Neural progenitor cell (in vitro differentiated cells): Measurements from ENCODE around the gene PLXNA4. TPM values are rescaled to one million over a fixed set of nuclear protein-coding genes. Genes with fewer than 3 reads are reported as not detected.

Experiments
- DNase-seq: peaks from one replicate; pipeline ENCODE4 v3.0.0-alpha.2; 2016; ENCODE audit warnings: low spot score
- H2AFZ ChIP-seq: fragments of 200-600 bp; sonication (generic); replicated peaks from 2 replicates; pipeline ENCODE4 v1.6.1; 2016; ENCODE audit warnings: antibody characterized with exemption
- H3F3A ChIP-seq: fragments of 200-600 bp; sonication (generic); 2 replicates; pipeline ENCODE4 v1.6.1; 2016; ENCODE audit warnings: antibody characterized with exemption, low read depth
- H3K27ac ChIP-seq: fragments of 200-600 bp; sonication (generic); 2 replicates; pipeline ENCODE4 v1.5.1; 2016; ENCODE audit warnings: mild to moderate bottlenecking
- H3K27me3 ChIP-seq: fragments of 200-600 bp; sonication (generic); 2 replicates; pipeline ENCODE4 v1.6.1; 2016; ENCODE audit warnings: mild to moderate bottlenecking, moderate library complexity
- H3K36me3 ChIP-seq: fragments of 200-600 bp; sonication (generic); 2 replicates; pipeline ENCODE4 v1.5.1; 2016
- H3K4me1 ChIP-seq: fragments of 200-600 bp; sonication (generic); 2 replicates; pipeline ENCODE4 v1.6.1; 2016; ENCODE audit warnings: mixed run types
- H3K4me2 ChIP-seq: fragments of 200-600 bp; sonication (generic); 2 replicates; pipeline ENCODE4 v1.6.1; 2016
- H3K4me3 ChIP-seq: fragments of 200-600 bp; sonication (generic); 2 replicates; pipeline ENCODE4 v1.5.1; 2016
- H3K79me2 ChIP-seq: fragments of 200-600 bp; sonication (generic); 2 replicates; pipeline ENCODE4 v1.6.1; 2016; ENCODE audit warnings: low read depth
- H3K9ac ChIP-seq: fragments of 200-600 bp; sonication (generic); 2 replicates; pipeline ENCODE4 v1.6.1; 2016
- H3K9me3 ChIP-seq: fragments of 200-600 bp; sonication (generic); 2 replicates; pipeline ENCODE4 v1.5.1; 2016; ENCODE audit warnings: low read depth
- H4K20me1 ChIP-seq: fragments of 200-600 bp; sonication (generic); 2 replicates; pipeline ENCODE4 v1.6.1; 2016; ENCODE audit warnings: low read depth
- H3K27ac Mint-ChIP-seq: 3 replicates; pipeline ENCODE4 v1.8.0; 2021; ENCODE audit warnings: mixed read lengths
- H3K27me3 Mint-ChIP-seq: 2 replicates; pipeline ENCODE4 v1.8.0; 2022; ENCODE audit warnings: low read depth, mild to moderate bottlenecking, inconsistent platforms, moderate library complexity, mixed read lengths; ENCODE audit not compliant: insufficient read depth
- H3K36me3 Mint-ChIP-seq: 3 replicates; pipeline ENCODE4 v1.8.0; 2021; ENCODE audit warnings: mixed read lengths
- H3K4me1 Mint-ChIP-seq: 3 replicates; pipeline ENCODE4 v1.8.0; 2021; ENCODE audit warnings: mixed read lengths
- H3K4me3 Mint-ChIP-seq: 3 replicates; pipeline ENCODE4 v1.8.0; 2021; ENCODE audit warnings: mild to moderate bottlenecking, moderate library complexity, mixed read lengths
- H3K9me3 Mint-ChIP-seq: 3 replicates; pipeline ENCODE4 v1.8.0; 2020; ENCODE audit warnings: mixed read lengths
- CTCF ChIP-seq: fragments of 200-600 bp; sonication (generic); IDR thresholded peaks from 2 replicates; pipeline ENCODE4 v1.5.1; 2017; ENCODE audit warnings: antibody characterized with exemption, mild to moderate bottlenecking
- EZH2 ChIP-seq: fragments of 200-600 bp; sonication (generic); IDR thresholded peaks from 2 replicates; pipeline ENCODE4 v1.6.1; 2017; ENCODE audit warnings: antibody characterized with exemption, mild to moderate bottlenecking, moderate library complexity
- EZH2phosphoT487 ChIP-seq: fragments of 200-600 bp; sonication (generic); IDR thresholded peaks from 2 replicates; pipeline ENCODE4 v1.6.1; 2017; ENCODE audit warnings: antibody characterized with exemption
- total RNA-seq: library from RNA; depleted of rRNA; stranded (reverse); fragments of >200 nt; gene quantifications from 2 replicates; pipeline ENCODE4 v1.2.3, GENCODE V29; 2015; ENCODE audit warnings: low replicate concordance

PLXNA4 gene
- total RNA-seq, 1 donor from 2014 or later: 0.49 TPM

DNA sequence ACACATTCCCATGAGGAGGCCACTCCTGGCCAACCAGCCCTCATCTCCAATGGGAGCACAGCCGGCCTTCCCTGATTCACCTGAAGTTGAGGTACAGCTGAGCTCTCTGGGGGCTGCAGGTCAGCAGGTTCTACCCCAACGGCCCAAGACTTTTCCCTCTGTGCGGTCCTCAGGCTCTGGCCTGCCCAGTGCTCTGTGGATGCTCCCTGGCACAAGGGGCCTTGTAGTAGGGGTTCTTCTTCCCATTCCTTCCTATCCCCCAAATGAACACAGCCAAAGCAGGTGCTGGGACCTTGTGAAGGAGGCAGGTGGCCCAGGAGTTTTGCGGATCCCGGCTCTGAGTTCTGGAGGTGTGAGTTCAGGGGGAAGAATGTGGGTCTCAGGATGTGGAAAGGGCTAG lies 72.2 kb downstream of the PLXNA4 start:
- Mint-ChIP-seq H3K4me1 (peaks cover 9% of the 10 kb centered on the region), H3K9me3 (no peaks in the 10 kb centered on the region), H3K27me3 (peaks cover 7% of the 10 kb centered on the region), H3K4me3 (no peak overlapping the region), H3K36me3 (no peaks in the 10 kb centered on the region), H3K27ac (no peak overlapping the region)
- Histone ChIP-seq H3K27ac (no peak overlapping the region), H3K9ac (no peak overlapping the region), H3K4me3 (no peak overlapping the region), H3K4me2 (no peak overlapping the region), H4K20me1 (no peaks in the 10 kb centered on the region), H3K4me1 (peaks cover under 1% of the 10 kb centered on the region), H3K79me2 (no peaks in the 10 kb centered on the region), H3K27me3 (no peaks in the 10 kb centered on the region), H3F3A (no peaks in the 10 kb centered on the region), H3K9me3 (no peaks in the 10 kb centered on the region), H3K36me3 (no peaks in the 10 kb centered on the region), H2AFZ (no peak overlapping the region)
- DNase-seq: no peak
- no peak for TF ChIP-seq EZH2
- no peak for TF ChIP-seq EZH2phosphoT487
- no peak for TF ChIP-seq CTCF

GRCh38 chr7:132503415-132503814 lies 72.9 kb downstream of the PLXNA4 start:
- H4K20me1 ChIP-seq: no peaks in the 10 kb centered on the region
- H2AFZ ChIP-seq: no peak overlapping the region
- H3K4me2 ChIP-seq: no peak overlapping the region
- H3K27me3 Mint-ChIP-seq: peaks cover 7% of the 10 kb centered on the region
- H3K9me3 ChIP-seq: no peaks in the 10 kb centered on the region
- peaks cover 8% of the 10 kb centered on the region for H3K4me1 Mint-ChIP-seq
- no peak overlapping the region for H3K27ac Mint-ChIP-seq
- H3K4me3 Mint-ChIP-seq: no peak overlapping the region
- no peaks in the 10 kb centered on the region for H3K79me2 ChIP-seq
- no peaks in the 10 kb centered on the region for H3K4me1 ChIP-seq
- H3K27ac ChIP-seq: no peak overlapping the region
- TF ChIP-seq CTCF (peak; percentile 37), EZH2 (no peak), EZH2phosphoT487 (no peak)
- H3K27me3 ChIP-seq: no peaks in the 10 kb centered on the region
- no peaks in the 10 kb centered on the region for H3K36me3 ChIP-seq
- no peaks in the 10 kb centered on the region for H3K36me3 Mint-ChIP-seq
- no peak for DNase-seq
- H3K9ac ChIP-seq: no peak overlapping the region
- no peak overlapping the region for H3K4me3 ChIP-seq
- H3F3A ChIP-seq: no peaks in the 10 kb centered on the region
- H3K9me3 Mint-ChIP-seq: no peaks in the 10 kb centered on the region

DNA sequence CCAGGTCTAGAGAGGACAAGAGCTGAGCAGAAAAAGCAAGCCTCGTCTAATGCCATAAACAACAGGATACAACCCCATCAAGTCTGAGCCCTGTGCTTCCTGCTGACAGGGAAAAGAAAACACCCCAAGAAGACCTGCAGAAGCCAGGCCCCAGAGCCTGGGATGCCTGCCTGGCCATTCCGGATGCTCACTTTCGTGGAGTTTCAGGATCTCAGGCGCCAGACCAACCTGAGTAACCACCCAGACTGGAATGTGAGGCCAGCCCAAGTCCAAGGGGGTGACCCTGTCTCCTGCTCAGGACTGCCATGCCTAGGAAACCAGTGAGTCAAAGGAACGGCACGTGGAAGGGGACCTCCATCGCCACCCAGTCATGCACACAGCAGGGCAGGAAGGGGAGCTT lies 74.3 kb downstream of the PLXNA4 start:
- H3K9me3 ChIP-seq: no peaks in the 10 kb centered on the region
- H3K79me2 ChIP-seq: no peaks in the 10 kb centered on the region
- Mint-ChIP-seq H3K9me3 (no peaks in the 10 kb centered on the region), H3K27ac (no peak overlapping the region), H3K4me1 (peaks cover 8% of the 10 kb centered on the region), H3K4me3 (no peak overlapping the region), H3K27me3 (peaks cover 10% of the 10 kb centered on the region), H3K36me3 (no peaks in the 10 kb centered on the region)
- no peak overlapping the region for H3K4me3 ChIP-seq
- H2AFZ ChIP-seq: no peak overlapping the region
- no peaks in the 10 kb centered on the region for H3K36me3 ChIP-seq
- no peaks in the 10 kb centered on the region for H4K20me1 ChIP-seq
- H3F3A ChIP-seq: no peaks in the 10 kb centered on the region
- H3K4me1 ChIP-seq: no peaks in the 10 kb centered on the region
- DNase-seq: no peak
- H3K27ac ChIP-seq: no peak overlapping the region
- H3K4me2 ChIP-seq: no peak overlapping the region
- H3K9ac ChIP-seq: no peak overlapping the region
- H3K27me3 ChIP-seq: no peaks in the 10 kb centered on the region
- no peak for TF ChIP-seq EZH2phosphoT487
- no peak for TF ChIP-seq CTCF
- TF ChIP-seq EZH2: no peak
